K562 treated with DMSO at 1 percent for 12 hours (cell line): Measurements from ENCODE around the gene CASS4. TPM values are rescaled to one million over a fixed set of nuclear protein-coding genes. Genes with fewer than 3 reads are reported as not detected.

Source experiments
- total RNA-seq: library from RNA; unstranded; fragments of 300-600 nt; gene quantifications from 2 replicates; pipeline ENCODE4 v1.2.3, GENCODE V29; 2022; ENCODE audit not compliant: insufficient read depth

CASS4 gene, protein sequence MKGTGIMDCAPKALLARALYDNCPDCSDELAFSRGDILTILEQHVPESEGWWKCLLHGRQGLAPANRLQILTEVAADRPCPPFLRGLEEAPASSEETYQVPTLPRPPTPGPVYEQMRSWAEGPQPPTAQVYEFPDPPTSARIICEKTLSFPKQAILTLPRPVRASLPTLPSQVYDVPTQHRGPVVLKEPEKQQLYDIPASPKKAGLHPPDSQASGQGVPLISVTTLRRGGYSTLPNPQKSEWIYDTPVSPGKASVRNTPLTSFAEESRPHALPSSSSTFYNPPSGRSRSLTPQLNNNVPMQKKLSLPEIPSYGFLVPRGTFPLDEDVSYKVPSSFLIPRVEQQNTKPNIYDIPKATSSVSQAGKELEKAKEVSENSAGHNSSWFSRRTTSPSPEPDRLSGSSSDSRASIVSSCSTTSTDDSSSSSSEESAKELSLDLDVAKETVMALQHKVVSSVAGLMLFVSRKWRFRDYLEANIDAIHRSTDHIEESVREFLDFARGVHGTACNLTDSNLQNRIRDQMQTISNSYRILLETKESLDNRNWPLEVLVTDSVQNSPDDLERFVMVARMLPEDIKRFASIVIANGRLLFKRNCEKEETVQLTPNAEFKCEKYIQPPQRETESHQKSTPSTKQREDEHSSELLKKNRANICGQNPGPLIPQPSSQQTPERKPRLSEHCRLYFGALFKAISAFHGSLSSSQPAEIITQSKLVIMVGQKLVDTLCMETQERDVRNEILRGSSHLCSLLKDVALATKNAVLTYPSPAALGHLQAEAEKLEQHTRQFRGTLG
- 6.3 and 19.1 TPM in 2 replicates for total RNA-seq

DNA sequence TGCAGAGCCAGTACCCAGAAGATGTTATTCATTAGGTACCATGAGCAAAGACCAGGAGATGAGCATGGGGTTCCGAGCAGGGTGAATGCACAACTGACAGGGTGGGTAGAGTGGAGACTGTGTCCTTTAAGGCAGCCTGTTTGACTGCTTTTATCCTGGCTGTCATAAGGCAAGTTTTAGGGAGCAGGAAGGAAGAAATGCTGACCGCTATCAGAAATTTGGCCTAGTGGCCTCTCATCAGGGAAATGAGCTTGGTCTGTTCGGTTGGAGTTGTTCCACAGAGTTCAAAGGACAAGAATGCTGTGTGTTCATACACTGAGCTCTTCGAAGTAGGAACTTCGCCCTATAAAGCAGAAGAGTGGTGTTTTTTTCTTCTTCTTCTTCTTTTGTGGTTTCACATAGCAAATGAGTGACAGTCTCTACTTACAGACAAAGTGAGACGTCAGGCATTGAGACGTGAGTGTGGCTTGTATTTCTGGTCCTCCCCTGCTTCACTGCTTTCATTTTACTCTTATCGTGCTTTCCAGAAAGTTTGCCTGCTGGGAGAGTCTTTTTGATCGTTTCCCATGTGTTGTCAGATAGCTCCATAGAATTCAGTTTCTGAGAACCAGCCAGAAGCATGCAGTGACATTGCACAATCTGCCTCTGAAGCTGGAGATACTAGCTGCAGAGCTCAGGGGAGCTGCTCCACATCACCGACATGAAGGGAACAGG is at the start of gene CASS4:
Gene CASS4 (plus strand): TSS at position 502 of the 714 bp plus-strand sequence. CDS start 199 bp downstream, at position 701.

DNA sequence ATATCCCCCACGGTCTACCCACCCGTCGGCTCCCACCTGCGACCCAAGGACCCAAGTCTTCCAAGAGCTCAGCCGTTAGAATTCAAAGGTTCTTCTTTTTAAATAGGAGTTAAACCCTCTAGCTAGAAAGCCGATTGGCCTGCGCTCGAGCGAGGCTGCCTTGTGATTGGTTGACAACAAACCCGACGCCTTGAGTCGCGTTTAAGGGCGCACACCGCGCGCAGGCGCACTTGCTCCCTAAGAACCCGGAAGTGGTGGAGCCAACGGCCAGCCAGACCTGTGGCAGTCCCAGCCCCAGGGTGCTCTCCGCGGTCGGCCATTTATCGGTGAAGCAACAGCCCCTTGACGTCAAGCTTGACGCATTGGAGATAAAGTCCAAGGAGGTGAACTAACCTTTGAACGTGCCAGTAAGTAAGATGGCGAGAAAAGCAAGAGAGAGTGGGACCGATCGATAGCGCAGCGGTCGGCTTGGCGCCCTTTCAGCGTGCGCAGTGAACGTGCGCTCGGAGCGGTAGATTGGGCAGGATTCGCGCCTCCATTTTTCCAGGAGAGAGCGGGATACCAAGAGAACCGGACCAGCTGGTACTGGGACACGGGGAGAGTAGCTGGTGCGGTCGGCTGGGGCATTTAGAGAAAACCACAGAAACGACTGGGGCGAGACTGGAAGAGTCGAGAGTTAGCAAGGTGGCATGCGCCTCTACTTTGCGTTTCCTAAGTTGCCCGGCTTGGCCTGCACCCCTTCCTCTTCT is 19.8 kb upstream of the CASS4 start, which contains the start of the genes AURKA and CSTF1:
Gene AURKA (minus strand): TSS at position 84 of the 749 bp plus-strand sequence. CDS start 4,018 bp downstream, outside the sequence.
Gene CSTF1 (plus strand): TSS at position 514 of the 749 bp plus-strand sequence. CDS start 2,908 bp downstream, outside the sequence.

DNA sequence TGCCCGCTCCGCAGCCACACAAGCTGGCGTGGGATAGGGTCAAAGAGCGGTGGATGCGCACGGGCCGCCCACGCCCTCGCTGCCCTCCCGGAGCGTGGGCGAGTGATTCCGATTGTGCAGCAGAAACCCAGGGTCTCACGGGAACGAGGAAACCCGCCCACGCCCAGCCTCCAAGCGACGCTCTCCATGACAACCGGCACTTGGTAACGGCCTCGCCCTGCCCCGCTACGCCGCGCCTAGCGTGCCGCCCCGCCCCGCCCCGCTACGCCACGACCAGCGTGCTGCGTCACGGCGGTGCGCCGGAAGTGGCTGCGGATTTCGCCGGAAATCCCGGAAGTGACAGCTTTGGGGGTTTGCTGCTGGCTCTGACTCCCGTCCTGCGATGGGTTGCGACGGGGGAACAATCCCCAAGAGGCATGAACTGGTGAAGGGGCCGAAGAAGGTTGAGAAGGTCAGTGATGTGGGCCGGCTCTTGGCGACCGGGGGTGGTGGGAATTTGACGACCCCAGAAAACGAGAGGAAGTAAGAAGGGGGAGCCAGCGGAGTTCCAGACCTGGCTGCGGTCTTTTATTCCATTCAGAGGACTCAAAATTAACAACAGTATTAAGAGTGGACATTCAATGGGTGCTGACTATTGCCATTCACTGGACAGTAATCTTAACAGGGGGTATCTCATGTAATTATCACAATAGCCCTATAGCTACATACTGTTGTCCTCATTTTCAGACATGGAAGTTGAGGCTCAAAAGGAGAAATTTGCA is 56.4 kb downstream of the CASS4 start, which contains the start of gene RTF2:
Gene RTF2 (plus strand): TSS at position 312 of the 761 bp plus-strand sequence. CDS start 71 bp downstream, at position 383.

Other genes with a start within 250 kb of the CASS4 start
- not detected in 2 replicates for gene MC3R, start 163.5 kb upstream of the CASS4 start, total RNA-seq
- 28.0 and 59.5 TPM in 2 replicates for gene FAM210B, start 53.3 kb upstream of the CASS4 start, total RNA-seq
- gene AURKA, start 20.0 kb upstream of the CASS4 start, total RNA-seq, result 55.1 and 95.2 TPM in 2 replicates
- 16.9 and 31.8 TPM in 2 replicates for gene CSTF1, start 19.6 kb upstream of the CASS4 start, total RNA-seq
- 57.0 and 67.5 TPM in 2 replicates for gene RTF2, start 56.4 kb downstream of the CASS4 start, total RNA-seq
- 1.3 TPM in 1 of 2 replicates, not detected in the other for gene FAM209A, start 112.5 kb downstream of the CASS4 start, total RNA-seq
- gene FAM209B, start 121.0 kb downstream of the CASS4 start, total RNA-seq, result not detected in 2 replicates
- not detected in 2 replicates for gene TFAP2C, start 217.0 kb downstream of the CASS4 start, total RNA-seq